Breast epithelium (tissue), 3 donors: ENCODE results near the gene EXPH5.

Source experiments
- CTCF ChIP-seq, 3 donors: fragments of 450-650 bp; IDR thresholded peaks; one replicate each; pipeline ENCODE4 v1.5.1; 2016 to 2017; ENCODE audit warnings: antibody characterized with exemption in 3 of 3, mild to moderate bottlenecking in 3 of 3, moderate library complexity in 3 of 3
- POLR2A ChIP-seq: fragments of 450-650 bp; IDR thresholded peaks from one replicate; pipeline ENCODE4 v1.6.1; 2016; ENCODE audit warnings: antibody characterized with exemption, mild to moderate bottlenecking, moderate library complexity
- POLR2AphosphoS5 ChIP-seq, 3 donors: sonication (generic); formaldehyde crosslinking; IDR thresholded peaks; one replicate each; pipeline ENCODE4 v1.6.1; 2017; ENCODE audit warnings: antibody characterized with exemption in 3 of 3

- TF ChIP-seq CTCF (IDR thresholded peaks at IDR 0.05): no peak
- no peak for TF ChIP-seq POLR2A
- TF ChIP-seq POLR2AphosphoS5 (IDR thresholded peaks at IDR 0.05): no peak
Measured at GRCh38 chr11:108558222-108558621, 35.3 kb downstream of the EXPH5 start.
